ENCODE data around the gene PRKCZ. TPM values are rescaled to one million over a fixed set of nuclear protein-coding genes. Genes with fewer than 3 reads are reported as not detected.

PRKCZ gene
- polyA plus RNA-seq, 5 donors, result 34.6 to 48.9 (median 39.6) TPM

GRCh38 chr1:2043886-2044285, 6.3 kb upstream of the PRKCZ start:
- no peak for DNase-seq

DNA sequence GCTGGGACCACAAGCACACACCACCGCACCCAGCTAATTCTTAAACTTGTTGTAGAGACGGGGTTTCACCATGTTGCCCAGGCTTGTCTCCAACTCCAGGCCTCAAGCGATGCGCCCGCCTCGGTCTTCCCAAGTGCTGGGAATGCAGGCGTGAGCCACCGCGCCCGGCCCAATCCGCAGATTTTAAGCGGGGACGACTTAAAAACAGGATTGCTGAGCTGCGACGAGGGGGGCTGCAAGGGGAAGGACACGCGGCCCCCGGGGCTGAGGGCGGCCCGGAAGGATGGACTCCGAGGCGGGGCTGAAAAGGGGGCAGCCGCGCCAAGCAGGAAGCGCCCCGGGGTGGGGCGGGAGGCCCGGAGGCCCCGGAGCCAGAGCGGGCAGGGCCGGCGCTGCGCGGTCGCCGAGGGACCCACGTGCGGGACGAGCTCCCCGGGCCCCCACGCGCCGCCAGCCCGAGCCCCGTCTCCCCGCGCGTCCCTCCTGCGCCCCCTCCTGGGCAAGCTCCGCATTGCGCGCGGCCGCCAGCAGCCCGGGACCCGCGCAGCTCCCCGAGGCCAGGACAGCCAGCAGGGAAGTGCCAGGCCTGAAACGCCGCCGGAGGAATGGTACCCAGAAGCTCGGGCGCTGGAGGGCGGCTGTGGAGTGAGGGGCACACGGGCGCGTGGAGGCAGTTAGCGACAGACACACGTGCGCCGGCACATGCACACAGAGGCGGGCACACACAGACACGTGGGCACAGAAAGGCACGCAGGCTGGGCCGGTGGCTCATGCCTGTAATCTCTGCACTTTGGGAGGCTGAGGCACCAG, 5.5 kb upstream of the PRKCZ start:
- peak in 1 of 2 donors; percentile 73 for DNase-seq

- DNase-seq, result peak in 1 of 2 donors; percentile 81
These were observed 4.6 kb upstream of the PRKCZ start for GRCh38 chr1:2045468-2046173.

DNA sequence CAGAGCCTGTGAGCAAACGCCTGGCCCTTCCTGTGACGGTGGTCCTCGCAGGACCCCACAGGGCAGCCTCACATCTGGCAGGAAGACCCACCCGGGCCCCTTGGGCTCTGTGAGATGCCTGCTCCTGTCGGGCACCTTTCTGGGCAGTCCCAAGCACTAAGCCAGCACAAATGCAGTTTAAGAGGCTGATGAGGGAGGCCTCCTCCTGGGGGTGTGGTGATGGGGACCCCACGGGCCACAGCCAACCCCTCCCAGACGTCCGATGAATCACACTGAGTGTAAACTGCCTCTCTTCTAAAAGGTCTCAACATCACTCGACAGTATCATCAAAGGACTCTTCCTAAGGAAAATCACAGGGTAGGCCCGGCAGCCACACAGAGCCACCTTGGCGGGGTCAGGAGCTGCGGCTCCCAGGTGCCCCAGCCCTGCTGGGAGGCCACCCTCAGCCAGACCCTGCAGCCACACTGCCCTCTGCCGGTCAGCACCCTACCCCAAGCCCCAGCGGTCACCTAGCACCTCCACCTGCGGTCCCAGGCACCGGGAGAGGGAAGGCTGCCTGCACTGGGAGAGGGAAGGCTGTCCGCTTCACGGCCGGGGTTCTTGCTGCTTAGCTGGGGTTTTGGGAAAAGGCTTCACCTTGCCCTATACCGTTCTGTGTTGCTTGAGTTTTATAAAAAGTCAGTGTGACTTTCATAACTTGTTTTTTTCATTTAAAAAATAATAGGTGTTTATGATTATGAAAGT, 3.9 kb upstream of the PRKCZ start:
- DNase-seq, result peak in 1 of 2 donors; percentile 35

DNA sequence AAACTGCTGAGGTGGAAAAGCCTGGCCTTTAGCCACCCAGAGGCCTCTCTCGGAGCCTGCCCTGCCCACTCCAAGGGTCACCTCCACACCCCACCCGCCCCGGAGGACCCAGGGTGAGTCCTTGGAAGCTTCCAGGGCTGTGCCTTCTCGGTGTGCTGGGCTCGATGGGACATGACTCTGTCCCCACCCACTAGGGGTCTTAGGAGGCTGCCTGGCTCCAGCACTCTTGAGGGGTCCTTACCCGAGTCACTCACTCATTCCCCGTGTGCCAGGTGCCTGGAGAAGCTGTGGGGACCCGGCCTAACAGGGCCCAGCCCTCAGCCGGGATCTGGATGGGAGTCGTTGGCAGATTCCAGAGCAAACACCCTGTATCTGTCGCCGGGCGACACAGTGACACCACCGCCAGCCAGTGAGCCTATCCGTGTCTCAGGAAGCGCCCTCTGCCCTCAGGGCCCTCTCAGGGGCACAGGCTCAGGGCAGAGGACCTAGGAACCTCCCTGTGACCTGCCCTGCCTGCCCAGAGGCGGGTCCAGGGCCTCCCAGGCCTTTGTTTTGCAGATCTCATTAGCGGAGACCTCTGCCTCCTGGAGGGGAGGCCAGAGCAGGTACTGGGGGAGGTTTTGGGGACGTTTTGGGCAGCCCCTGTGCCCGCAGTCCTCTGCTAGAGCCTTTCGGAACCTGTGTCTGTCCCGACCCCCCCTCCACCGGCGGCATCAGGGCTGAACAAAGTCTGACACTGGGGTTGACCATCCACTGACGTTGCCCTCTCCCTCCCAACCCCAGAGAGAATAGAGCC, 3.1 kb upstream of the PRKCZ start:
- DNase-seq, result no peak

DNA sequence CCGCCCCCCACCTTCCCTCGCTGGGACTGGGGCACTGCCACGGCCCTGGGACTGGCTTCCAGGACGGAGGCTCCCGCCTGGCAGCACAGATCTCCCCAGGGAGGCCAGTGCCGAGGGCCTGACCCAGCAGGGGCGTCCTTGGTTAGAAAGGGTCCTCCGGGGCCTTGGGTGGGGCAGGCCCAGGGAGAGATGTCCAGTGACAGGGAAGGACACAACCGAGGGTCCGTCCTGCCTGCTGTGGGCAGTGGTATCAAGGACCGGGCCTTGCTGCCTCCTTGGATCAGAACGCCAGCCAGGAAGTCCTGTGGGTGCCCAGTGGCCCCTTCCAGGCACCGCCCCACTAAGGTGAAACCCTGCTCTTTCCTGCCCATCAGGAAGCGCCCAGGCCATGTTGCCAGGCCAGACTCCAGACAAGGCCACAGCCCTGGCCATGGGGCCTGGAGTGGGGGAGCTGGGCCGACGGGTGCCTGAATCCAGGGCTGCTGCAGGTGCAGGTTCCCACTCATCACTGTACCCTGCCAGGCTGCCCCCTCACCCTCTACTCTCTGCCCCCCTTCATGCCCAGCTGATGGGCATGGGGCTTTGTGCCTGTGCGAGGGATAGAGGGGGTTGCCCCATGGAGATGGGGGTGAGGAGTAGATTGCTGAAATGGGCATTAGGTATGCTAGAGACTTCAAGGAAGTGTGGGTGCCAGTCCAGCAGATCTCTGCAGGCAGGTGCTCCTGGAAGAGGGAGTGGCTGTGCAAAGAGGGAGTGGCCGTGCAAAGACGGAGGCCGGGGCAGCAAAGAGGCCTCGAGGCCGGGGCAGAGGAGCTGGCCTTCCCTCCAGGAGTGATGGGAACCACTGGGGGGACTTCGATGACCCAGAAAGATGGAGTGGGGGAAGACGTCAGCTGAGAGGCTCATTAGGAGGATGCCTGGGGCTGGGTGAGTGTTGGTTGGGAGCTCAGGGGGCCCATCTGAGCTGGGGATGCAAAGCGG, 2.2 kb upstream of the PRKCZ start:
- DNase-seq, result no peak

DNA sequence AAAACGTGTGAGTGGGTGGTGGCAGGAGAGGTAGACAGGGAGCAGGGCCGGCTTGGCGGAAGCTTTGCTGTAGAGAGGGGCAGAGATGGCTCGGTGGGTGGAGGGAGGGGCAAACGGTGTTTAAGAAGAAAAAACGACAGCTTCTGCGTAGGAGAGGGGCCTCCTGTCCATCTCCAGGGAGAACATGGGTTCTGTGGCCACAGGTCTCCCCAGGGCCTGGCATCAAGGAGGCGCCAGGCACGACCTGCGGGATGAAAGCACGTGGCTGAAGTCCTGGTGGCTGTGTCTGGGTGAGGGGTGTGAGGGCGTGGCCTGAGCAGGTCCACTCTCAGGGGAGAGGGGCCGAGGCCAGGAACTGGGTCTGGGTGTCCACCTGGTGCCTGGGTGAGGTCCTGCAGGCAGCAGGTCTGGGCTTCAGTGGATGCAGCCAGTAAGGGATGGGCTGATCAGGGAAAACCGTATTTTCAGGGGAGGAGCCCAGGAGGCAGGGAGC, 940 bp upstream of the PRKCZ start:
- DNase-seq, result no peak

GRCh38 chr1:2050461-2050792, 216 bp downstream of the PRKCZ start:
- DNase-seq, result no peak

DNA sequence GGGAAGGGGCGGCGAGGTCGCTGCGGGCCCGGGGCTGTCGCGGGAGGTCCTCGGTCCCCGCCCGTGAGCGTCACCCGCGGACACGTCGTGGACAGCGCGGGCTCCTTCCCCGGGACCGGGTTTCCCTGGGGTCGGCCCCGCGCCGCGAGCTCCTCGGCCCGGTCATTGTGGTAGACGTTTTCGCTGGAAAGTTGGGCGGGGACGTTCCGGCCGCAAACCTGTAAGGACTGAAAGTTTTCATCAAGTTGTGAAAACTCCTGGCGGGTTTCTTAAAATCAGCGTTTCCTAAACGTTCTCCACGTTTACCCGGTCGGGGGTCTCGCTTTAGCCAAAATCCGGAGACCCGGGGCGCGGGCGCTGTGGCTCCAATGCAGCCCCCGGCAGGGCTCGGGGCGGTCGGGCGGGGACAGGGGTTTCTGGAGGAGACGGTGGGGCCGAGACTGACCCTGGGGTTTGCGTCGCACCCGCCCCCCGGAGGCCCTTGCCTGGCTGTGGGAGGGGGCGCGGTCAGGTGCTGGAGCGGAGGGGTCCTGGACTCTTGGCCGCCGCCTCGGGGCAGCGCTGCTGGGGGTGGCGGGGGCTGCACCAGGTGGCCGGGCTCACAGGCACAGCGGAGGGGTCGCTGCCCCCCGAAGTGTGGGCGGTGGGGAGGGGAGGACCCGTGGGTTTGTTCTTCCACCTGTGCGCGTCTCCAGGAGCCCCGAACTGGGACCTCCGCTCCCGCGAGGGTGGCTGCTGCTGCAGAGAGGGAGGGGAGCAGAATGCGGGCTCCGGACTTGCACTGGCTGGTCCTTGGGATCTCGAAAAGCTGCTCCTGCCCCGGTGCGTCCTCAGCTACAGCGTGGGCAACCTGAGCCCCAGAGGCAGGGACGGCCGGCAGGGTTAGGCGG, 827 bp downstream of the PRKCZ start:
- no peak for DNase-seq

DNA sequence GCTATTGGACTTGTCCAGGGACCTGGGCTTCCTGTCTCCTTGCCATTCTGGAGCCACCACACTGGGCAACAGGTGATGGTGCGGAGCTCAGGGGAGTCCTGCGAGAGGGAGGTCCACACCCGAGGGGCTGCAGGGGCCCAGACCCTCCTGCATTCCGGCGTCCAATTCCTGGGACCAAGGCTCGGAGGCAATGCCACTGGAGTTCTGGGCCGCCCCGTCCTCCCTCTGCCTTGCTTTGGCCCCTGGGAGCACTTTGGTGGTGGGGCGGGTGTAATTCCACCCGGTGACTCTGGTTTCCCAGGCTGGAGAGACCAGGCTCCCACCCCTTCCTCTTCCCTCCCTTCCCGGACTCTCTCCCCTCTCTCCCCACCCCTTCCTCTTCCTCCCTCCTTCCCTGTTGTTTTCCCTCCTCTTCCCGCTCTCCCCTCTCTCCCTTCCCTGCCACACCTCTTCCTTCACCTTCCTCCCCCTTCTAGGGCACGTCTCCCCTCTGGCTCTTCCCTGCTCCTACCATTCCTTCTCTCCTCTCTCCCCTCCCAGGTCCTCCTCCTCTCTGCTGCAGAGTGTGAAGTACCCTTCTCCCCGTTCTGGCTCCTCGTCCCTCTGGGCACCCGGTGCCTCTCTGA, 2.0 kb downstream of the PRKCZ start:
- no peak for DNase-seq

- DNase-seq, result no peak
These were observed 2.5 kb downstream of the PRKCZ start for GRCh38 chr1:2052756-2053155.

- no peak for DNase-seq
These were observed 3.0 kb downstream of the PRKCZ start for GRCh38 chr1:2053217-2053616.

DNA sequence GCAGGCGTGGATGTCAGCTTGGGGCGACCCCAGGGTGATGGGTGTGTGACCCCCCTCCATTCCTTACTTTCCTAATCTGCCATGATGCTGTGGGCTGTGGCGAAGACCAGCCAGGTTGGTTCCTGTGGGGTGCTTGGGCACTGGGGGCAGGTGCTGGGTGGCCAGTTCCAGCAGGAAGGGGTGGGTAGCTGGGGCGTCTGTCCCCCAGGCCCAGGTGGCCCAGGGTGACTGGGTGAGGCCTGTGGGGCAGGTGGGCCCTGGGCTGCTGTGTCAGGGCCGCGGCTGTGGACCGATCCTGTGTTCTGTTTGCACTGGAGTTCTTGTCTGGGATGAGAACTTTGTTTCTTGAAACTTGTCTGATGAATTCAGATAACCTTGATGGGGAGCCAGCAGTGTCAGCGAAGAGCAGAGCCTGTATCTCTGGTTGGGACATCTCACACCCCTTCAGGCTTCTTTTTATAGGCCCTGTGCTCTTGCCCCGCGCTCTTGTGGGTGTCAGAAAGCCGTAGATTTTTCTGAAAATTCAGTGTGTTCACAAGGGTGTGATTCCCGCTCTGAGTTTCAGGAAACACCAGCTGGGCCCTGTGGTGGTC, 3.7 kb downstream of the PRKCZ start:
- no peak for DNase-seq

GRCh38 chr1:2054560-2054959, 4.3 kb downstream of the PRKCZ start:
- no peak for DNase-seq

DNA sequence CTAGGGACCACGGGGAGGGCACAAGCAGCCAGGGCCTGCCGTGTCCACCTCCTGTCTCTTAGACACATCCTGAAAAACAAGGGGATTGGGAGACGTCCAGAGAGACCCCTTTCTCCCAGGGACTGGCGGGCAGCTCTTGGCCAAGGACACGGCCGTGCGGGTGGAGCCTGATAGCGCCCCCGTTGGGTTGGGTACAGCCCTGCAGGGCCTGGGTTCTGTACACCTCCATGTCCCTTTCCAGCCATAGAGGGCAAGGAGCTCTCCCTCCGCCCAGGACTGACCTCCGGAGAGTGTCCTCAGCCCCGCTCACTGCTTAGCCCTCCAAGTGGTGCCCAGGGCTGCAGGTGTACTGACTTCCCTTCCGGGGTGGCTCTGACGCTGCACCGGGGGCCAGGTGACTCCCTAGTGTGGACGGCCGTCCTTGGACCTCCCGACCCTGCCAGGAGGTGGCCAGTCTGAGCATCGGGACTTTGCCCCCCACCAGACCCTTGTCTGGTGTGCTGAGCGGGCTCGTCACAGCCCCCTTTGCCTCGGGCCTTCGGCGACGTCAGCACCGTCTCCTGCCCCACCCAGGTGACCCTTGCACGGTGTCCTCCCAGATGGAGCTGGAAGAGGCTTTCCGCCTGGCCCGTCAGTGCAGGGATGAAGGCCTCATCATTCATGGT, 5.8 kb downstream of the PRKCZ start:
- DNase-seq, result no peak

- no peak for DNase-seq
These were observed 6.9 kb downstream of the PRKCZ start for GRCh38 chr1:2056955-2057590.

GRCh38 chr1:2059290-2059953, 9.2 kb downstream of the PRKCZ start:
- DNase-seq, result no peak
